Measurements from ENCODE around the gene FAM13A.

FAM13A gene

GRCh38 chr4:88728146-88728545, 328.8 kb downstream of the FAM13A start:
- no peak for TF ChIP-seq CTCF (IDR thresholded peaks at IDR 0.05; ENCODE audit: insufficient read depth, low read length, poor library complexity, severe bottlenecking)
- H3K4me3 ChIP-seq (replicated peaks; ENCODE audit: low read depth, low read length) = no peak overlapping the region
- no peak for DNase-seq (ENCODE audit: extremely low read depth, insufficient read length)
- H3K36me3 ChIP-seq (ENCODE audit: control insufficient read depth, insufficient read depth, low read length) = no peaks in the 10 kb centered on the region
- no peaks in the 10 kb centered on the region for H3K27me3 ChIP-seq (replicated peaks; ENCODE audit: control insufficient read depth, insufficient read depth, low read length)

GRCh38 chr4:88725986-88726385, 331.0 kb downstream of the FAM13A start:
- TF ChIP-seq CTCF (IDR thresholded peaks at IDR 0.05; ENCODE audit: insufficient read depth, low read length, poor library complexity, severe bottlenecking) = no peak
- no peaks in the 10 kb centered on the region for H3K27me3 ChIP-seq (replicated peaks; ENCODE audit: control insufficient read depth, insufficient read depth, low read length)
- no peak for DNase-seq (ENCODE audit: extremely low read depth, insufficient read length)
- H3K36me3 ChIP-seq (ENCODE audit: control insufficient read depth, insufficient read depth, low read length) = no peaks in the 10 kb centered on the region
- H3K4me3 ChIP-seq (replicated peaks; ENCODE audit: low read depth, low read length) = no peak overlapping the region

GRCh38 chr4:88725143-88725542, 331.8 kb downstream of the FAM13A start:
- Histone ChIP-seq H3K36me3 (ENCODE audit: control insufficient read depth, insufficient read depth, low read length) (no peaks in the 10 kb centered on the region), H3K4me3 (replicated peaks; ENCODE audit: low read depth, low read length) (no peak overlapping the region), H3K27me3 (replicated peaks; ENCODE audit: control insufficient read depth, insufficient read depth, low read length) (no peaks in the 10 kb centered on the region)
- DNase-seq (ENCODE audit: extremely low read depth, insufficient read length) = no peak
- TF ChIP-seq CTCF (IDR thresholded peaks at IDR 0.05; ENCODE audit: insufficient read depth, low read length, poor library complexity, severe bottlenecking) = no peak

- TF ChIP-seq CTCF (IDR thresholded peaks at IDR 0.05; ENCODE audit: insufficient read depth, low read length, poor library complexity, severe bottlenecking) = no peak
- Histone ChIP-seq H3K36me3 (ENCODE audit: control insufficient read depth, insufficient read depth, low read length) (no peaks in the 10 kb centered on the region), H3K4me3 (replicated peaks; ENCODE audit: low read depth, low read length) (no peak overlapping the region), H3K27me3 (replicated peaks; ENCODE audit: control insufficient read depth, insufficient read depth, low read length) (no peaks in the 10 kb centered on the region)
- DNase-seq (ENCODE audit: extremely low read depth, insufficient read length) = no peak
These were observed 332.6 kb downstream of the FAM13A start for GRCh38 chr4:88724406-88724805.

- no peaks in the 10 kb centered on the region for H3K27me3 ChIP-seq (replicated peaks; ENCODE audit: control insufficient read depth, insufficient read depth, low read length)
- no peaks in the 10 kb centered on the region for H3K36me3 ChIP-seq (ENCODE audit: control insufficient read depth, insufficient read depth, low read length)
- no peak for TF ChIP-seq CTCF (IDR thresholded peaks at IDR 0.05; ENCODE audit: insufficient read depth, low read length, poor library complexity, severe bottlenecking)
- no peak overlapping the region for H3K4me3 ChIP-seq (replicated peaks; ENCODE audit: low read depth, low read length)
- no peak for DNase-seq (ENCODE audit: extremely low read depth, insufficient read length)
These were observed 334.2 kb downstream of the FAM13A start for GRCh38 chr4:88722828-88723227.

GRCh38 chr4:88722276-88722780, 334.7 kb downstream of the FAM13A start:
- no peaks in the 10 kb centered on the region for H3K36me3 ChIP-seq (ENCODE audit: control insufficient read depth, insufficient read depth, low read length)
- no peak for TF ChIP-seq CTCF (IDR thresholded peaks at IDR 0.05; ENCODE audit: insufficient read depth, low read length, poor library complexity, severe bottlenecking)
- no peak for DNase-seq (ENCODE audit: extremely low read depth, insufficient read length)

More at GRCh38 chr4:88722276-88722780, 334.7 kb downstream of the FAM13A start:
- no peaks in the 10 kb centered on the region for H3K27me3 ChIP-seq (replicated peaks; ENCODE audit: control insufficient read depth, insufficient read depth, low read length)
- H3K4me3 ChIP-seq (replicated peaks; ENCODE audit: low read depth, low read length) = no peak overlapping the region

Data from GM06990 (cell line).